HG03432 (cell line): Measurements from ENCODE around the gene PNPLA6.
"Not testable (repeated sequence)": the region's sequence is repeated elsewhere in the genome, so short reads cannot be mapped to it uniquely, and the experiment has no call there.

Experiments used
- ATAC-seq: cut with Tn5 transposase; IDR thresholded peaks from one replicate; pipeline ENCODE4 v1.9.1; 2021; ENCODE audit warnings: mild to moderate bottlenecking, moderate library complexity; ENCODE audit not compliant: unreplicated experiment

Gene PNPLA6

DNA sequence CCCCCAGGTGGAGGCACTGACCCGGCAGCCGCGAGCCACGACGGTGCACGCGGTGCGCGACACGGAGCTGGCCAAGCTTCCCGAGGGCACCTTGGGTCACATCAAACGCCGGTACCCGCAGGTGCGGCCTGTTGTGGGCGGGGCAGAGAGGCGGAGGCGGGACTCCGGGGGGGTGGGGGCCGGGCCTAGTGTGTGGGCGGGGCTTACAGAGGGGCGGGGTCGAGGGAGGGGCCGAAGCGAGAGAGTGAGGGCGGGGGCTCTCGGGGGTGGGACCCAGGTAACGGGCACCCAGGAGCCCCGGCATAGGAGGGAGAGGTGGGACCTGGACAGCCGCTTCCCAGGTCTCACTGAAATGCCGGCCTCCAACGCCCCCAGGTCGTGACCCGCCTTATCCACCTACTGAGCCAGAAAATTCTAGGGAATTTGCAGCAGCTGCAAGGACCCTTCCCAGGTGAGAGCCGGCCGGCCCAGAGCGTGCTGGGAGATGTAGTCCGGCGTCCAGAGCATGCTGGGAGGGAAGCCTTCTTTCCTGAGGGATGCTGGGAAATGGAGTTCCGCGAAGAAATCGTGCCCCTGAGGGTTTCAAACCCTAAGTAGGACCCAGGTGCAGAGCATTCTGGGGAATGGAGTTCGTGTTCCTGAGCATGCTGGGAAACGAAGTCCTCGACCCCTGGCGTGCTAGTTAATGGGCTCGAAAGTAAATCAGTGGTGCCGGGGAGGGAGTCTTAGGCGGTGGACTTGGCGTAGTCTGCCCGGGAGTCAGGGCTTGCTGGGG lies 15.7 kb downstream of the PNPLA6 start:
- ATAC-seq = no peak

DNA sequence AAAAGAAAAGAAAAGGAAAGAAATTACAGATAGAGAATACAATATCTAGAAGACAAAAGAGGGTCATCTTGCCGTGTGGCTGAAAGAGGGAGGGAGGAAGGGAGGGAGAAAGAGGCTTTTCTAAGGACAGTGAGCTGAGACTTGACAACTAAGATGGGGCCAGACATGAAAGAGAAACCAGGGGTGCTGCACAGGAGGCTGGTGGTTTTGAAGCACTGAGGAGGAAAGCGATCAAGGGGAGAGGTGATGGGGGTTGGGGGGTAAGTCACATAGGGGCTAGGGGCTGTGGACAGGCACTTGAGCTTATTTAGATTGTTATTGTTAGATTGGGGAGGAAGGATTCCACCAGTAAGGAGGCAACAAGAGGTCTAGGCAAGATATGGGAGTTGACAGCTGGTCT lies 17.3 kb downstream of the PNPLA6 start:
- no peak for ATAC-seq

DNA sequence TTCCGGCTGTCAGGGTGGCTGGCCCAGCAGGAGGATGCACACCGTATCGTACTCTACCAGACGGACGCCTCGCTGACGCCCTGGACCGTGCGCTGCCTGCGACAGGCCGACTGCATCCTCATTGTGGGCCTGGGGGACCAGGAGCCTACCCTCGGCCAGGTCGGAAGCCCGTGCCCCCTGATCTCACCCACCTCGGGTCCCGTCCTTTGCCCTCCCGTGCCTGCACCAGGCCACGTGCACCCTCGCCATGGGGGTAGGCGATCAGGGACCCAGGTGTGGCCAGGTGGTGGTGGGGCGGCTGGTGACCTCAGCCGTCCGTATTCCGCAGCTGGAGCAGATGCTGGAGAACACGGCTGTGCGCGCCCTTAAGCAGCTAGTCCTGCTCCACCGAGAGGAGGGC lies 19.0 kb downstream of the PNPLA6 start:
- no peak for ATAC-seq

DNA sequence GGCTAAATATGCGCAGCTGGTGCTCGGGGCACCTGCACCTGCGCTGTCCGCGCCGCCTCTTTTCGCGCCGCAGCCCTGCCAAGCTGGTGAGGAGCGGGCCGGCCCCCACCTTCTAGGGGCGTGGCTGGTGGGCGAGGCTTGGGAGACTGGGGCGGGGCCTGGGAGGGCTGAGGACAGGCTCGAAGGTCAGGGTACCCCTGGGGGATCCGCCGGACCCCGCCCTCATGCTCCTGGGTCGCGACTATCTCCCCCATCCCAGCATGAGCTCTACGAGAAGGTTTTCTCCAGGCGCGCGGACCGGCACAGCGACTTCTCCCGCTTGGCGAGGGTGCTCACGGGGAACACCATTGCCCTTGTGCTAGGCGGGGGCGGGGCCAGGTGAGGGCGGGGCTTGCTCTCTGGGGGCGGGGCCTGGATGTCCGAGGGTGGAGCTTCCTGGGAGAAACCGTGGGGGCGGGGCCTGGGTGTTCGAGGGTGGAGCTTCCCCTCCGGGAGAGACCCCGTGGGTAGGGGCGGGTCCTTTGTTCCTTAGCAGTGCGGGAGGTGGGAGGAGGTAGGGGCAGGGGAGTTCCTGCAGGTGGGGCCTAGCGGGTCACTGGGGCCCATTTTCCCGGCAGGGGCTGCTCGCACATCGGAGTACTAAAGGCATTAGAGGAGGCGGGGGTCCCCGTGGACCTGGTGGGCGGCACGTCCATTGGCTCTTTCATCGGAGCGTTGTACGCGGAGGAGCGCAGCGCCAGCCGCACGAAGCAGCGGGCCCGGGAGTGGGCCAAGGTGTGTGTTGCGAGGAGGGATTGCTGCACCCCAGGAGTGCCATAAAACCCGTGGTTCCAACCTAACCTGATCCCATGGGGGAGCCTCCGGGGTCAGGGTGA lies 19.7 kb downstream of the PNPLA6 start:
- ATAC-seq = no peak

- no peak for ATAC-seq
Measured at GRCh38 chr19:7556696-7557315, 21.3 kb downstream of the PNPLA6 start.

- ATAC-seq = no peak
Measured at GRCh38 chr19:7558667-7559066, 23.1 kb downstream of the PNPLA6 start.

DNA sequence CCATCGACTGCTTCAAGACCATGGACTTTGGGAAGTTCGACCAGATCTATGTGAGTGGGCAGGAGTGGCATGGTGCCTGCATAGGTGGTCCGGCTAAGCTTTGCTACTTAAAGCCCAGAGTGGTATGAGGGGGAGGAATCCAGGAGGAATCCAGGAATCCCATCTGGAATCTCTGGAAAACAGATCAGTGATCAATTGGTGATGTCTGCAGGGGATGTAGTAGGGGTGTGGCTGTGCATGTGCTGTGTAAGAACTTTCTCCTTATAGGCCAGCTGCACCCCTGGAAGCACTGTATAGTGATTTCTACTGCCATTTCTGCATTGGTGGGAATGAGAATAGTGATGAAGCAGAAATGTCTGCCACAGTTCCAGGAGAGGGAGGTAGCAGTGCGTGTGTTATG lies 23.6 kb downstream of the PNPLA6 start:
- no peak for ATAC-seq

- ATAC-seq = no peak
Measured at GRCh38 chr19:7560255-7560654, 24.7 kb downstream of the PNPLA6 start.

GRCh38 chr19:7561325-7561724 lies 25.8 kb downstream of the PNPLA6 start:
- no peak for ATAC-seq

GRCh38 chr19:7562646-7563393 lies 27.3 kb downstream of the PNPLA6 start:
- ATAC-seq = no peak

GRCh38 chr19:7564866-7565265 lies 29.3 kb downstream of the PNPLA6 start:
- no peak for ATAC-seq

- ATAC-seq = no peak
Measured at GRCh38 chr19:7565332-7565731, 29.8 kb downstream of the PNPLA6 start.

DNA sequence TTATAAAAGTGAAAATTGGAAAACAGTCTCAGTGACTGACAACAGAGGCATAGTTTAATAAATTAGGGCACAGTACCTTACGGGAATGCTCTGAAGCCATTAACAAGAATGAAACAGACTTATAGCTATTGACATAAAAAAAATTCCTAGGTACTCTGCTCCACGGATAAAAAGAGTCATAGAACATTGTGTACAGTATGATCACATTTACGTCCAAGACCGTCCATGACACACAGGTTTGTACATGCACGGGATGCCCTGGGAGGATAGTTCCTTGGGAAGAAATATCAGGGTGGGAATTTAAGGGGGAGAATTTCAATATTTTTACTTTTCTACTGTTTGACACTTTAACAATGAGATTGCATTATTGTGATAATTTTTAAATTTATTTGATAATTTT lies 35.2 kb downstream of the PNPLA6 start:
- no peak for ATAC-seq

GRCh38 chr19:7575434-7576040 lies 40.0 kb downstream of the PNPLA6 start:
- no peak for ATAC-seq

DNA sequence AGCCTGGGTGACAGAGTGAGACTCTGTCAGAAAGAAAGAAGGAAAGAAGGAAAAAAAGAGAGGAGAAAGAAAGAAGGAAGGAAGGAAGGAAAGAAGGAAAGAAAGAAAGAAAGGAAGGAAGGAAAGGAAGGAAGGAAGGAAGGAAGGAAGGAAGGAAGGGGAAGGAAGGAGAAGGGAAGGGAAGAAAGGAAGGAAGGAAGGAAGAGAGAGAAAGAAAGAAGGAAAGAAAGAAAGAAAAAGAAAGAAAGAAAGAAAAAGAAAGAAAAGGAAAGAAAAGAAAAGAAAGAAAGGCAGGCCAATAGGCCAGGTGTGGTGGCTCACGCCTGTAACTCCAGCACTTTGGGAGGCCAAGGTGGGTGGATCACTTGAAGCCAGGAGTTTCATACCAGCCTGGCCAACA lies 41.9 kb downstream of the PNPLA6 start:
- ATAC-seq = not testable (repeated sequence)

DNA sequence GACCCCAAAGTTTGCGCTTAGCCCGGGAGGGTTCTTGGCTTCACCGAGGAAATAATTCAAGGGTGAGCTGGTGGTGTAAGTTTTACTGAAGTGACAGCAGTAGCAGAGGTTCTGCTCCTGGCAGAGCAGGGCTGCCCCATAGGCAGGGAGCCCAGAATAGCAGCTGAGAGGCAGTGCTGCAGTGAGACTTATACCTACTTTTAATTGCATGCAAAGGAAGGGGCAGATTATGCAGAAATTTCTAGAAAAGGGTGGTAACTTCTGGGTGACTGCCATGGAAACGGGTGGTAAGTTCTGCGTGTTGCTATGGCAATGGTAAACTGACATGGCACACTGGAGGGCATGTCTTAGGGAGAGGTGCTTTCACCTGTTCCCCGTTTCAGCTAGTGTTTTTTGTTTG lies 42.6 kb downstream of the PNPLA6 start:
- no peak for ATAC-seq

DNA sequence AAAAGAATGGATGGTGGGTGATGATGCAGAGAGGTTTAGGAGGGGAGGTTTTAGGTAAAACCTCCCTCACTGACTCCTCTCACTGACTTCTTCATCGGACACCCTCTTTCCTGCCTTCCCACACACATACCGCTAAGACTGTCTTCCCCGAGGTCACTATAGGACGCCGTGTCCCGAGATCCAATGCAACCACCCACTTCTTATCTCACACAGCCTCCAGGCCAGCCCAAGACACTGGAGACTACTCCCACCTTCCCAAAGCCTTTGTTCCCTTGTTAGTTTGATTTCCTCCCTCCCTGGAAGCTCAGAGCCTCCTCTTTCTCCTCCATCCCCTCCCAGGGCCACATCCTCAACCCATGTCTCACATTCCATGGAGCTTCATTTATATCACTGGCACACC lies 43.7 kb downstream of the PNPLA6 start:
- no peak for ATAC-seq

DNA sequence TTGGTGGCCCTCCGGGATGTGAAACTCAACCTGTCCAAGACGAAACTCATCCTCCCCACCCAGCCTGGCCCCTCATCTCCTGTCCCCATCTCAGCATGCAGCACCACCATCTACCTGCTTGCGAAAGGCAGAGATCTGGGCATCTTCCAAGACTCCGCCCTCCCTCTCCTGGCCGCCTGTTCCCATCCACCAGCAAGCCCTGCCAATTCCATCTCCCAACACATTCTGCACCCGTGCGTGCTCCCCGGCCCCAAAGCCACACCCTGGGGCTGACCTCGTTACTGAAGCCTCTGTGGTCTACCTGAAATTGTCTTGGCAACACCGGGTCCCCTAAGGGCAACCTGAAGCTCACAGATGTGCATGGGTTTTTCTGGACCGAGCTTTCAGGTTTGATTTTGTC lies 46.9 kb downstream of the PNPLA6 start:
- ATAC-seq = no peak

- ATAC-seq = no peak
Measured at GRCh38 chr19:7589822-7590221, 54.3 kb downstream of the PNPLA6 start.

DNA sequence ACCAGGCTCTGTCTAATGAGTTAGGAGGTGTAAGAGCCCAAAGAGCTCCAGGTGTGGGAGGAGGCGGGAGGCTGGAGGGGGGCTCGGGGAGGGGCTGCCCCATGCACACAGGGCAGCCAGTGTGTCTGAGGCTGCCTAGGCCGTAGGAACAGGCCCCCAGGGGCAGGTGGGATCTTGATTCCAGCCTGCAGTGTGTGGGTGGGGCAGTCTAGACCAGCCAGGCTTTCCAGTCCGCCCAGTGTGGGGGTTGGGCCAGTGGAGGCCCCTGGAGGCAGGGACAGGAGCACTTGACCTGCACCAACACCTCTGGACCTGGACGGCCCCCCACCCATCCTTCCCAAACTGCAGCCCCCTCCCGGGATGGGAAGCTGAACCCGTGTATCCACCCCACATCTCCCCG lies 54.7 kb downstream of the PNPLA6 start:
- ATAC-seq = no peak
